Neural cell (in vitro differentiated cells): ENCODE results near the gene TAGLN2. TPM values are rescaled to one million over a fixed set of nuclear protein-coding genes. Genes with fewer than 3 reads are reported as not detected.

Source experiments
- H2AFZ ChIP-seq: fragments of 200-600, 300-800 bp; sonication (generic), shearing (Covaris generic); 2 replicates; pipeline ENCODE4 v1.6.0; 2014; ENCODE audit warnings: low read depth, mild to moderate bottlenecking, antibody characterized with exemption, low read length, moderate library complexity
- H3F3A ChIP-seq: fragments of 200-600 bp; shearing (Covaris generic); 2 replicates; pipeline ENCODE4 v1.6.1; 2016; ENCODE audit warnings: mild to moderate bottlenecking, moderate library complexity, mixed read lengths, antibody characterized with exemption, low read length; ENCODE audit not compliant: insufficient read depth, poor library complexity, severe bottlenecking
- H3K27ac ChIP-seq: fragments of 200-600, 300-800 bp; sonication (generic), shearing (Covaris generic); 2 replicates; pipeline ENCODE4 v1.5.1; 2014; ENCODE audit warnings: mild to moderate bottlenecking, low read length, moderate library complexity
- H3K27me3 ChIP-seq: fragments of 300-800, 200-600 bp; sonication (generic), shearing (Covaris generic); 2 replicates; pipeline ENCODE4 v1.6.0; 2014; ENCODE audit warnings: mild to moderate bottlenecking, low read depth, low read length, moderate library complexity; ENCODE audit not compliant: insufficient read depth
- H3K36me3 ChIP-seq: fragments of 300-800, 200-600 bp; sonication (generic), shearing (Covaris generic); 2 replicates; pipeline ENCODE4 v1.5.1; 2014; ENCODE audit warnings: mild to moderate bottlenecking, antibody characterized with exemption, low read length, moderate library complexity; ENCODE audit not compliant: insufficient read depth
- H3K4me2 ChIP-seq: fragments of 300-800, 200-600 bp; sonication (generic), shearing (Covaris generic); 2 replicates; pipeline ENCODE4 v1.6.0; 2014; ENCODE audit warnings: mild to moderate bottlenecking, low read length
- H3K4me3 ChIP-seq: fragments of 300-800, 200-600 bp; sonication (generic), shearing (Covaris generic); 2 replicates; pipeline ENCODE4 v1.5.1; 2014; ENCODE audit warnings: mild to moderate bottlenecking, low read length, moderate library complexity
- H3K79me2 ChIP-seq: fragments of 200-600 bp; shearing (Covaris generic); replicated peaks from 2 replicates; pipeline ENCODE4 v1.6.0; 2014; ENCODE audit warnings: mild to moderate bottlenecking, low read length, moderate library complexity; ENCODE audit not compliant: insufficient read depth
- H3K9ac ChIP-seq: fragments of 300-800, 200-600 bp; sonication (generic), shearing (Covaris generic); 2 replicates; pipeline ENCODE4 v1.6.1; 2016; ENCODE audit warnings: mild to moderate bottlenecking, low read length, mixed read lengths
- H3K9me2 ChIP-seq: fragments of 200-600 bp; shearing (Covaris generic); 2 replicates; pipeline ENCODE4 v1.6.1; 2016; ENCODE audit warnings: mild to moderate bottlenecking, low read length, mixed read lengths; ENCODE audit not compliant: insufficient read depth
- H3K9me3 ChIP-seq: fragments of 200-600, 300-800 bp; sonication (generic), shearing (Covaris generic); 2 replicates; pipeline ENCODE4 v1.6.1; 2016; ENCODE audit warnings: mild to moderate bottlenecking, mixed run types, low read length, moderate library complexity, mixed read lengths
- H4K20me1 ChIP-seq: fragments of 200-600 bp; shearing (Covaris generic); 2 replicates; pipeline ENCODE4 v1.6.1; 2016; ENCODE audit warnings: mild to moderate bottlenecking, mixed run types; ENCODE audit not compliant: insufficient read depth
- CTCF ChIP-seq: fragments of 450-650 bp; IDR thresholded peaks from 2 replicates; pipeline ENCODE4 v1.5.1; 2014; ENCODE audit warnings: antibody characterized with exemption, mild to moderate bottlenecking, moderate library complexity; ENCODE audit not compliant: poor library complexity, severe bottlenecking
- EP300 ChIP-seq: fragments of 450-650 bp; conservative IDR thresholded peaks from 2 replicates; pipeline ENCODE4 v1.6.1; 2014; ENCODE audit warnings: antibody characterized with exemption, mild to moderate bottlenecking, moderate library complexity; ENCODE audit not compliant: poor library complexity, severe bottlenecking
- EZH2 ChIP-seq: fragments of 200-600, 300-800 bp; shearing (Covaris generic), sonication (generic); IDR thresholded peaks from 2 replicates; pipeline ENCODE4 v1.6.1; 2014; ENCODE audit warnings: antibody characterized with exemption, low read length, borderline replicate concordance, mild to moderate bottlenecking; ENCODE audit not compliant: insufficient read depth, poor library complexity, severe bottlenecking
- MXI1 ChIP-seq: fragments of 450-650 bp; conservative IDR thresholded peaks from 2 replicates; pipeline ENCODE4 v1.6.1; 2014; ENCODE audit warnings: antibody characterized with exemption, mild to moderate bottlenecking; ENCODE audit not compliant: poor library complexity, severe bottlenecking
- POLR2AphosphoS5 ChIP-seq: IDR thresholded peaks from 2 replicates; pipeline ENCODE4 v1.6.1; 2012
- RAD21 ChIP-seq: fragments of 450-650 bp; conservative IDR thresholded peaks from 2 replicates; pipeline ENCODE4 v1.6.1; 2014; ENCODE audit warnings: antibody characterized with exemption, mild to moderate bottlenecking, moderate library complexity
- REST ChIP-seq: IDR thresholded peaks from 2 replicates; pipeline ENCODE4 v1.6.1; 2012; ENCODE audit warnings: borderline replicate concordance
- SMC3 ChIP-seq: fragments of 450-650 bp; conservative IDR thresholded peaks from 2 replicates; pipeline ENCODE4 v1.6.1; 2014; ENCODE audit warnings: antibody characterized with exemption, mild to moderate bottlenecking, moderate library complexity; ENCODE audit not compliant: poor library complexity
- TAF1 ChIP-seq: IDR thresholded peaks from 2 replicates; pipeline ENCODE4 v1.6.1; 2012; ENCODE audit warnings: low read depth
- polyA plus RNA-seq: library from polyadenylated mRNA; depleted of rRNA; stranded (reverse); fragments of >200 nt; gene quantifications from 2 replicates; pipeline ENCODE4 v1.2.3, GENCODE V29; 2014

The TAGLN2 gene
- polyA plus RNA-seq, 1 donor from 2014 or later, result 0.52 TPM

DNA sequence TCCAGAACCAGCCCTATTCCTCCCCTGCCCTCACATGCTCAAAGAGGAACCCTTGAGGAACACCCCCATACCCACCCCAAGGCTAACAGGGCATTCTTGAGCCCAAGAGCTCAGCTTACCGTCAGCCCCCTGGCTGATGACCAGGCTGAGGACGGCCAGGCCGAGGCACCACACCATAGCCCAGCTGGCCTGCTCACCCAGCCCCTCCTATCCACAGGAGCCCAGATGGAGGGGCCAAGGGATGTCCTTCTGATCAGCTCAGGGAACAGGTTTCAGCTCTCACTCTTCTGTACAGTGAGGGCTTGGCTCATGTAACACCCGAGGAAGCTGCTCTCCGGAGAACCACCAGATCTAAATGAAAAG is 18.0 kb upstream of the TAGLN2 start:
- no peak overlapping the region for H3K4me2 ChIP-seq
- TF ChIP-seq CTCF (no peak), TAF1 (no peak), MXI1 (no peak), RAD21 (no peak), POLR2AphosphoS5 (no peak), EP300 (no peak), SMC3 (no peak), REST (no peak), EZH2 (no peak)

DNA sequence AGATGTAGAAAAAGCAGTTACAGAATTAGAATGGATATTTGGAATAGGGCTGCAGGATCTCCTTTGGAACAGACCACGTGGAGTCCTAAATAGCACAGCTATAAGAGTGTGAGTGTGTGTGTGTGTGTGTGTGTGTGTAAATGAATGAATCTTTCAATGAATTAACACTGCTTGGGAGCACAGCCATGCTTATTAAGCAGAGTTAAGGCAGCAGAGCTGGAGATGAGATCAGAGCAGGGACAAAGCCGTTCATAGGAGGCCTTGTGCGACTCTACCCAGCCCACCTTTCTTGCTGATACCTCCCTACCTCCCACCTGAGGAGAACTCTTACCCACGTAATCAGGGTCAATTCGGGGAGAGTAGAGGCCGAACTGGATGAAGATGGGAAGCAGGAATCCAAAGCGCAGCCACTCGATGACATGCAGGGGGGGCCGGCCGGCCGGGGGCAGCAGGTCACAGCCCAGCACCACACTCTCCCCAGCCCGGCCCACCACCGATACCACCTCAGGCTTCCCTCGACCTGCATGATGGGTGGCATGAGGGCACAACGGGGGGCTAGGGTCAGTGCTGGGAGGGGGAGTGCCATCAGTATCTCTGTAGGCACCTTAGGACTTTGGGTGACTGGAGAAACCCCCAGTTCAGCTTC is 17.4 kb upstream of the TAGLN2 start:
- no peak for TF ChIP-seq EP300
- no peak for TF ChIP-seq REST
- TF ChIP-seq TAF1, result no peak
- TF ChIP-seq EZH2, result no peak
- TF ChIP-seq POLR2AphosphoS5, result no peak
- TF ChIP-seq CTCF, result no peak
- TF ChIP-seq SMC3, result no peak
- TF ChIP-seq MXI1, result no peak
- no peak for TF ChIP-seq RAD21
- Histone ChIP-seq H3K79me2 (peaks cover 19% of the 10 kb centered on the region), H3K36me3 (no peaks in the 10 kb centered on the region), H2AFZ (no peak overlapping the region), H4K20me1 (no peaks in the 10 kb centered on the region), H3F3A (no peaks in the 10 kb centered on the region), H3K4me2 (no peak overlapping the region), H3K4me3 (no peak overlapping the region), H3K9ac (no peak overlapping the region), H3K9me3 (no peaks in the 10 kb centered on the region), H3K27me3 (no peaks in the 10 kb centered on the region), H3K27ac (no peak overlapping the region), H3K9me2 (no peaks in the 10 kb centered on the region)

More for the DNA sequence above, 18.0 kb upstream of the TAGLN2 start:
- Histone ChIP-seq H3F3A (no peaks in the 10 kb centered on the region), H2AFZ (no peak overlapping the region), H3K27ac (no peak overlapping the region), H3K9ac (no peak overlapping the region), H3K36me3 (no peaks in the 10 kb centered on the region), H3K4me3 (no peak overlapping the region), H3K9me3 (no peaks in the 10 kb centered on the region), H3K79me2 (peaks cover 19% of the 10 kb centered on the region), H3K27me3 (no peaks in the 10 kb centered on the region), H4K20me1 (no peaks in the 10 kb centered on the region), H3K9me2 (no peaks in the 10 kb centered on the region)
